T-helper 17 cell (primary cell): Measurements from ENCODE around the gene GPC5. TPM values are rescaled to one million over a fixed set of nuclear protein-coding genes. Genes with fewer than 3 reads are reported as not detected.
"Not testable (repeated sequence)": the region's sequence is repeated elsewhere in the genome, so short reads cannot be mapped to it uniquely, and the experiment has no call there.

Source experiments
- ATAC-seq: fragments of 150-1000 bp; cut with Tn5 transposase; 2 replicates; pipeline ENCODE4 v1.10.0; 2021; ENCODE audit warnings: mild to moderate bottlenecking, moderate library complexity
- DNase-seq, 3 donors: peaks; one replicate each; pipeline versions ENCODE4 v3.0.0 to v3.0.0-alpha.2; 2020 to 2021
- H3K9me3 ChIP-seq: one replicate; pipeline ENCODE4 v1.7.0; 2013; ENCODE audit warnings: low read length, mild to moderate bottlenecking; ENCODE audit not compliant: control insufficient read depth, poor library complexity, severe bottlenecking
- H3K27ac Mint-ChIP-seq: one replicate; pipeline ENCODE4 v1.8.0; 2022; ENCODE audit warnings: mild to moderate bottlenecking, moderate library complexity, mixed read lengths
- H3K27me3 Mint-ChIP-seq: one replicate; pipeline ENCODE4 v1.8.0; 2022; ENCODE audit warnings: mixed read lengths
- H3K36me3 Mint-ChIP-seq: one replicate; pipeline ENCODE4 v1.8.0; 2022; ENCODE audit warnings: low read depth, mixed read lengths
- H3K4me1 Mint-ChIP-seq: one replicate; pipeline ENCODE4 v1.8.0; 2022; ENCODE audit warnings: mild to moderate bottlenecking, mixed read lengths
- H3K4me3 Mint-ChIP-seq: one replicate; pipeline ENCODE4 v1.8.0; 2022; ENCODE audit warnings: mild to moderate bottlenecking, moderate library complexity, mixed read lengths
- total RNA-seq, 4 donors: library from RNA in 2 of 4; stranded (reverse) in 2 of 4; gene quantifications; one replicate each; pipeline ENCODE4 v1.2.3 and lab custom pipeline; 2022 to 2026

The GPC5 gene
- total RNA-seq, 2 donors from 2014 or later, result 1.1 TPM; not detected in 1

DNA sequence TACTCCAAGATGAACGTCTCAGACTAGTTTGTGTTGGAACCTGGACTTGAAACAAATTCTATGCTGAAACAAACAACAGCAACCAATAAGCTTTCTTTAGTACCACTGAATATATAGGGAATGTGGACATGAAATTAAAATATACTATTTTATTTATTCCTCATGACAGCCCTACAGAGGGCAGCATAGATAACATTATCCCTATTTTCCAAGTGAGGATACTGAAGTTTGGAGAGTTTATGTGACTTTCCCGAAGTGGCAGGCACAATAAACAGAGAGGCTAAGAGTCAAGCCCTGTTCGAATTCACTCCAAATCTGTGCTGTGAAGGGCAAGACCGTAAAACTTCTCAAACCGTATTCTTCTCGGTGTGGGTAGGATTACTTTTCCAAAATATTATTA is 1318.3 kb downstream of the GPC5 start:
- Mint-ChIP-seq H3K27ac (no peak overlapping the region), H3K4me3 (no peak overlapping the region), H3K4me1 (no peaks in the 10 kb centered on the region), H3K27me3 (no peaks in the 10 kb centered on the region), H3K36me3 (no peaks in the 10 kb centered on the region)
- H3K9me3 ChIP-seq, result no peaks in the 10 kb centered on the region
- ATAC-seq (no peak), DNase-seq (no peak)

GRCh38 chr13:92717857-92718256 is 1319.4 kb downstream of the GPC5 start:
- no peak for DNase-seq
- Mint-ChIP-seq H3K27ac (no peak overlapping the region), H3K4me1 (no peaks in the 10 kb centered on the region), H3K4me3 (no peak overlapping the region), H3K36me3 (no peaks in the 10 kb centered on the region), H3K27me3 (no peaks in the 10 kb centered on the region)
- ATAC-seq, result no peak
- H3K9me3 ChIP-seq, result no peaks in the 10 kb centered on the region

- Mint-ChIP-seq H3K27ac (no peak overlapping the region), H3K36me3 (no peaks in the 10 kb centered on the region), H3K4me3 (no peak overlapping the region), H3K27me3 (no peaks in the 10 kb centered on the region), H3K4me1 (no peaks in the 10 kb centered on the region)
- ATAC-seq (no peak), DNase-seq (no peak)
- no peaks in the 10 kb centered on the region for H3K9me3 ChIP-seq
Observed at GRCh38 chr13:92719868-92720267, 1321.4 kb downstream of the GPC5 start.

GRCh38 chr13:92721620-92722019 is 1323.2 kb downstream of the GPC5 start:
- H3K36me3 Mint-ChIP-seq, result no peaks in the 10 kb centered on the region
- ATAC-seq (no peak), DNase-seq (no peak)
- H3K4me3 Mint-ChIP-seq, result no peak overlapping the region
- no peak overlapping the region for H3K27ac Mint-ChIP-seq
- no peaks in the 10 kb centered on the region for H3K9me3 ChIP-seq
- no peaks in the 10 kb centered on the region for H3K4me1 Mint-ChIP-seq
- H3K27me3 Mint-ChIP-seq, result no peaks in the 10 kb centered on the region

DNA sequence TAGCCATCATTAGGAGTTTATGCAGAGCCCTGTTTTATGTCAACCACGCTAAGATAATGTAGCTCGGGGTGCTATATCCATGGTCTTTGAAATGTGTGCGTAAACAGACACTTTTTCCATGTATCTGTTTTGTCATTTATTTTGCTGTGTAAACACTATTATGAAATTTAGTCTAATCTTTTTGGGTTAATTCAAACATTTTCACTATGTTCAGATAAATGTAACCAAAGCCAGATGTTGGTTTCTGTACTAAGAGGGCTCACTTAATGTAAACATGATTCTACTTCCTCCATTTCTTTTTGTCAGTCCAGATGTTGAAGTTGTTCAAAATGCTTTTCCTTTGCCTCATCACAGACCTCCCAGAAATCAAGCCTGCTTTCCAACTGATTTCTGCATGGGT is 1328.7 kb downstream of the GPC5 start:
- Mint-ChIP-seq H3K4me1 (no peaks in the 10 kb centered on the region), H3K4me3 (no peak overlapping the region), H3K27me3 (no peaks in the 10 kb centered on the region), H3K27ac (no peak overlapping the region), H3K36me3 (no peaks in the 10 kb centered on the region)
- no peaks in the 10 kb centered on the region for H3K9me3 ChIP-seq
- no peak for DNase-seq
- ATAC-seq, result no peak

- no peak overlapping the region for H3K27ac Mint-ChIP-seq
- H3K36me3 Mint-ChIP-seq, result no peaks in the 10 kb centered on the region
- no peak overlapping the region for H3K4me3 Mint-ChIP-seq
- H3K9me3 ChIP-seq, result no peaks in the 10 kb centered on the region
- no peaks in the 10 kb centered on the region for H3K4me1 Mint-ChIP-seq
- no peak for DNase-seq
- H3K27me3 Mint-ChIP-seq, result no peaks in the 10 kb centered on the region
- ATAC-seq, result no peak
Observed at GRCh38 chr13:92734068-92734467, 1335.6 kb downstream of the GPC5 start.

DNA sequence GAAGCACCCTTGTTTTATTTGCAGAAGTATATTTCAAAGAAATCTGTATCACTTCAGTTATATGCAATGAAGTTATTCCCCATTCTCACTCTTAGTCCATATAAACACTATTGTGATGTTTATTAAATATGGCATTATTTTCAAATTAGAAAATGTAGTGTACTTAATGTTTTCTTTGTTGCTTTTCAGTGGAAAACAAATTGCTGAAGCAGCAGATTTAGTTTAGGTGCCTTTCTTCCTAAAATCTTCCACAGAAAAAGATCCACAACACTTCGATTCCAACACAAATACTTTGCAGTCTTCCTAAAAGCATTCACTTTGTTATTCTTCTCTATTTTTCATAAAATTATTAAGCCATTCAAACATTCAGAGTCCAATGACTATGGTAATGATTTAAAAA is 1336.1 kb downstream of the GPC5 start:
- H3K4me1 Mint-ChIP-seq, result no peaks in the 10 kb centered on the region
- no peak overlapping the region for H3K27ac Mint-ChIP-seq
- ATAC-seq (no peak), DNase-seq (no peak)
- H3K9me3 ChIP-seq, result no peaks in the 10 kb centered on the region
- no peak overlapping the region for H3K4me3 Mint-ChIP-seq
- no peaks in the 10 kb centered on the region for H3K27me3 Mint-ChIP-seq
- H3K36me3 Mint-ChIP-seq, result no peaks in the 10 kb centered on the region

GRCh38 chr13:92735909-92736308 is 1337.5 kb downstream of the GPC5 start:
- ATAC-seq (no peak), DNase-seq (no peak)
- Mint-ChIP-seq H3K4me3 (no peak overlapping the region), H3K27ac (no peak overlapping the region), H3K36me3 (no peaks in the 10 kb centered on the region), H3K27me3 (no peaks in the 10 kb centered on the region), H3K4me1 (no peaks in the 10 kb centered on the region)
- no peaks in the 10 kb centered on the region for H3K9me3 ChIP-seq

GRCh38 chr13:92739306-92739818 is 1340.9 kb downstream of the GPC5 start:
- H3K4me1 Mint-ChIP-seq, result no peaks in the 10 kb centered on the region
- H3K9me3 ChIP-seq, result no peaks in the 10 kb centered on the region
- no peak overlapping the region for H3K4me3 Mint-ChIP-seq
- ATAC-seq (no peak), DNase-seq (no peak)
- H3K27me3 Mint-ChIP-seq, result no peaks in the 10 kb centered on the region
- H3K36me3 Mint-ChIP-seq, result no peaks in the 10 kb centered on the region
- H3K27ac Mint-ChIP-seq, result no peak overlapping the region

DNA sequence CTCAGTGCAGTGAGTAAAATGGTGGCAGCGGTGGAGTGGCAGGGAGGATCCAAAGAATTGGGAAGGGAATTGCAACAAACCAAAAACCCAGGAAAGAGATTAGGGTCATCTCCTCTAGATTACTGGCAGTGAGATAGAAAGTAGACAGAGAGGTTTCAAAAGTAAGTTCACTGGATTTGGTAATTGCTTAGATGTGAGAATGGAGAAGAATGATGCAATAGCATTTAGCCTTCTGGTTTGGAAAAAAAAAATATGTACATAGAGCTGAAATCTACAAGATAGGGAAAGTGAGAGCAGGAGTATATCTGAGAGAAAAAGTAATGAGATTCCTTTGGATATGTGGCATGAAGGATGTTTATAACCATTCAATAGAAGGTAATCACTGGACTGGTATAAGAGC is 1345.6 kb downstream of the GPC5 start:
- H3K9me3 ChIP-seq, result no peaks in the 10 kb centered on the region
- H3K27ac Mint-ChIP-seq, result no peak overlapping the region
- no peak overlapping the region for H3K4me3 Mint-ChIP-seq
- H3K36me3 Mint-ChIP-seq, result no peaks in the 10 kb centered on the region
- ATAC-seq, result no peak
- no peaks in the 10 kb centered on the region for H3K27me3 Mint-ChIP-seq
- no peak for DNase-seq
- H3K4me1 Mint-ChIP-seq, result no peaks in the 10 kb centered on the region

DNA sequence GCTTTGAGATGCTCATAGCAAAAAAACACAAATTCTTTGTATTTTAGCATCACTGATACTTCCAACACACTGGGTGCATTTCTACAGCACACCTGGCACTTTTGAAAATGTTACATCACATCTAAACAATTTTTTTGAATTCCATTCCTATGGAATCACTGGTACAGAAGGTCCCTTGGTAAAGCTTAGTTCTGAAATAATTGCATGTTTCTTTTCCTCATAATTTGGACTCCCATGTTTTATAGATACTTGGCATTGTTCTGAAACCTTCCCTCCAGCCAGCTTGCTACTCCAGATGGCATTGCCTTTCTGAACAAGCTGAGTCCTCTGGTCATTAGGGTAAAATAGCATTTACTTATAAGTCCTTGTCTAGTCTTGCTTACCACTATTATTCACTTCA is 1346.8 kb downstream of the GPC5 start:
- H3K9me3 ChIP-seq, result no peaks in the 10 kb centered on the region
- Mint-ChIP-seq H3K4me3 (no peak overlapping the region), H3K27ac (no peak overlapping the region), H3K27me3 (no peaks in the 10 kb centered on the region), H3K4me1 (no peaks in the 10 kb centered on the region), H3K36me3 (no peaks in the 10 kb centered on the region)
- ATAC-seq (no peak), DNase-seq (no peak)

DNA sequence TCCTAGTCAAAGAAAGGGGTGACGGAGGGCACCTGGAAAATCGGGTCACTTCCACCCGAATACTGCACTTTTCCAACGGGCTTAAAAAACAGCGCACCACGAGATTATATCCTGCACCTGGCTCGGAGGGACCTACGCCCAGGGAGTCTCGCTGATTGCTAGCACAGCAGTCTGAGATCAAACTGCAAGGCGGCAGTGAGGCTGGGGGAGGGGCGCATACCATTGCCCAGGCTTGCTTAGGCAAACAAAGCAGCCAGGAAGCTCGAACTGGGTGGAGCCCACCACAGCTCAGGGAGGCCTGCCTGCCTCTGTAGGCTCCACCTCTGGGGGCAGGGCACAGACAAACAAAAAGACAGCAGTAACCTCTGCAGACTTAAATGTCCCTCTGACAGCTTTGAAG is 1354.3 kb downstream of the GPC5 start:
- H3K27me3 Mint-ChIP-seq, DNase-seq, ATAC-seq, H3K36me3 Mint-ChIP-seq, H3K9me3 ChIP-seq, H3K4me3 Mint-ChIP-seq, H3K4me1 Mint-ChIP-seq, H3K27ac Mint-ChIP-seq: not testable (repeated sequence)

- H3K4me3 Mint-ChIP-seq, result no peak overlapping the region
- ATAC-seq, result no peak
- no peak overlapping the region for H3K27ac Mint-ChIP-seq
- no peaks in the 10 kb centered on the region for H3K27me3 Mint-ChIP-seq
- no peak for DNase-seq
- no peaks in the 10 kb centered on the region for H3K9me3 ChIP-seq
- H3K36me3 Mint-ChIP-seq, result no peaks in the 10 kb centered on the region
- no peaks in the 10 kb centered on the region for H3K4me1 Mint-ChIP-seq
Observed at GRCh38 chr13:92761710-92762109, 1363.3 kb downstream of the GPC5 start.

- Mint-ChIP-seq H3K36me3 (no peaks in the 10 kb centered on the region), H3K4me1 (no peaks in the 10 kb centered on the region), H3K27ac (no peak overlapping the region), H3K27me3 (no peaks in the 10 kb centered on the region), H3K4me3 (no peak overlapping the region)
- ATAC-seq (no peak), DNase-seq (no peak)
- no peaks in the 10 kb centered on the region for H3K9me3 ChIP-seq
Observed at GRCh38 chr13:92767468-92767867, 1369.0 kb downstream of the GPC5 start.

GRCh38 chr13:92768602-92769001 is 1370.2 kb downstream of the GPC5 start:
- Mint-ChIP-seq H3K27me3 (no peaks in the 10 kb centered on the region), H3K36me3 (no peaks in the 10 kb centered on the region), H3K27ac (no peak overlapping the region), H3K4me3 (no peak overlapping the region), H3K4me1 (no peaks in the 10 kb centered on the region)
- ATAC-seq (no peak), DNase-seq (no peak)
- no peaks in the 10 kb centered on the region for H3K9me3 ChIP-seq
